Erythroblast (primary cell): ENCODE measurements around the gene FCER2.

Source experiments
- GATA1 ChIP-seq: IDR thresholded peaks from 2 replicates; pipeline ENCODE4 v1.6.1; 2011; ENCODE audit warnings: low read depth, mild to moderate bottlenecking, control low read depth, low read length, moderate library complexity
- POLR2A ChIP-seq: IDR thresholded peaks from 2 replicates; pipeline ENCODE4 v1.6.1; 2011; ENCODE audit warnings: mild to moderate bottlenecking, low read length

DNA sequence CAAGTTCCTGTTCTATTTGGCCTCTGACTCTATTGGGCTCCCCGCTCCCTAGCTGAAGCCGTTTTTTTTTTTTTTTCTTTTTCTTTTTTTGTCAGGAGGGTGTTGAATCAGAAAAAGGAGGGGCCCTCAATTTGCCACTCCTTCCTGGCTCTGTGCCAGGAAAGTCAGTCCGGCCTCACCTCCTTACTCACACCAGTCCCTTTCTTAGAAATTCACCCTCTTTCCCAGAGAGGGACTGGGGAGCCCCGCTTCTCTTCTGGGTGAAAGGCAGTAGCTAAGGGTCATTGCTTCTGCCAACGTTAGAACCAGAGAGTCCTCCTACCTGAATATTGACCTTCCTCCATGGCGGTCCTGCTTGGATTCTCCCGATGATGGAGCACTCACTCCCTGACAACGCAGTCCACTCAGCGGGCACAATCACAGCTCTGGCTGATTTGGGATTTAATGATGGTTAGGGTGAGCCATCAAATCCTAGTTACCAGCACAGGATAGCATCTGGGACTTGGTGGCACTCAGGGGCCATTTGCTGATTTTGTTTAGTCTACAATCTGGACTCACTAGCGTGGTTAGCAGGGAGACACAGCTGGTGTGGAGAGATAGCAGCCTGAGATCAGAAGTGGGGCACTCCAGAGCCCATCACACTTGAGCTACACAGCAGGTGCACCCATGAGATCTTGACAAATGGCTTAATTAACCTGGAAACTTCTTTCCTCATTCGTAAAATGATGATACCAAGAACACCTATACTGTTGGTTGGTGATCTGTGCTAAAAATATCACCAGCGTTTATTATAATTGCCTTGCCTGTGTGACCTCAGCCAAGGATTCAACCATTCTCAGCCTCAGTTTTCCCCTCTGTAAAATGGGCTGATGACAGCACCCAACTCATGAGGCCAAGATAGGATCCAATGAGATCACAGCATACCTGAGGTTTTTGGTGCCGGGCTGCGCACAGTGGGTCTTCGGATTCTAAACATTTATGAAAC, 2.2 kb downstream of the FCER2 start:
- TF ChIP-seq POLR2A (no peak), GATA1 (no peak)
